ENCODE results near the gene HOXA4. TPM values are rescaled to one million over a fixed set of nuclear protein-coding genes. Genes with fewer than 3 reads are reported as not detected.

HOXA4 gene
- polyA plus RNA-seq, 1 donor (not counting 4 experiments of a cell fraction or from before 2014, with no cell fraction given): 1.5 TPM

GRCh38 chr7:27140126-27140857 is 9.7 kb upstream of the HOXA4 start:
- no peaks in the 10 kb centered on the region for H4K20me1 ChIP-seq (ENCODE audit: control insufficient read depth, extremely low read depth, insufficient read depth, low read length)
- peak overlapping the region; percentile 92 for H3K4me2 ChIP-seq (ENCODE audit: control insufficient read depth, extremely low read depth, insufficient read depth, low read depth, low read length)
- no peaks in the 10 kb centered on the region for H3K9me1 ChIP-seq (ENCODE audit: control insufficient read depth, extremely low read depth, insufficient read depth, low read length)
- H3K36me3 ChIP-seq (ENCODE audit: control insufficient read depth in 2 of 2, extremely low read depth in 1 of 2, insufficient read depth in 2 of 2, low read length in 2 of 2): peaks cover 4 to 7% of the 10 kb centered on the region in 2 experiments
- H3K4me1 ChIP-seq (ENCODE audit: control insufficient read depth, extremely low read depth, insufficient read depth, low read length): peaks cover 38% of the 10 kb centered on the region
- FAIRE-seq (no peak), DNase-seq (ENCODE audit: low read depth, low spot score) (no peak)
- peaks cover 52% of the 10 kb centered on the region for H3K79me2 ChIP-seq (ENCODE audit: control insufficient read depth, insufficient read depth, low read length)
- H3K4me3 ChIP-seq (ENCODE audit: control insufficient read depth in 2 of 3, extremely low read depth in 1 of 3, insufficient read depth in 2 of 3, low read depth in 1 of 3, low read length in 3 of 3): peak overlapping the region in 2 of 3 experiments; percentile 57 to 93
- dilution Hi-C loops (cut with MboI; ENCODE audit: extremely low pct_ligation_motif_present, low sequenced_read_pairs): no loop called here
- H3K27me3 ChIP-seq (ENCODE audit: control insufficient read depth, extremely low read depth, insufficient read depth, low read length): no peaks in the 10 kb centered on the region
- TF ChIP-seq CTCF (optimal IDR thresholded peaks at IDR 0.05 in 1 of 3, IDR thresholded peaks at IDR 0.05 in 1 of 3, conservative IDR thresholded peaks at IDR 0.05 in 1 of 3; ENCODE audit: extremely low read depth in 1 of 3, insufficient read depth in 2 of 3, low read length in 3 of 3): no peak
- TF ChIP-seq EZH2 (IDR thresholded peaks at IDR 0.05; ENCODE audit: low read length): no peak
- peak overlapping the region; percentile 93 for H3K9ac ChIP-seq (ENCODE audit: control insufficient read depth, extremely low read depth, insufficient read depth, low read length)
- H3K9me3 ChIP-seq (ENCODE audit: control insufficient read depth, low read depth, low read length): no peaks in the 10 kb centered on the region
- H2AFZ ChIP-seq (ENCODE audit: control insufficient read depth, low read length): peak overlapping the region; percentile 49
- peak overlapping the region; percentile 92 for H3K27ac ChIP-seq (ENCODE audit: control insufficient read depth, insufficient read depth, low read length)

- H4K20me1 ChIP-seq (ENCODE audit: control insufficient read depth, extremely low read depth, insufficient read depth, low read length): no peaks in the 10 kb centered on the region
- peak overlapping the region; percentile 49 for H2AFZ ChIP-seq (ENCODE audit: control insufficient read depth, low read length)
- DNase-seq (ENCODE audit: low read depth, low spot score): no peak
- peak overlapping the region; percentile 93 for H3K9ac ChIP-seq (ENCODE audit: control insufficient read depth, extremely low read depth, insufficient read depth, low read length)
- peaks cover 46% of the 10 kb centered on the region for H3K79me2 ChIP-seq (ENCODE audit: control insufficient read depth, insufficient read depth, low read length)
- TF ChIP-seq CTCF (optimal IDR thresholded peaks at IDR 0.05 in 1 of 3, IDR thresholded peaks at IDR 0.05 in 1 of 3, conservative IDR thresholded peaks at IDR 0.05 in 1 of 3; ENCODE audit: extremely low read depth in 1 of 3, insufficient read depth in 2 of 3, low read length in 3 of 3) (no peak), EZH2 (IDR thresholded peaks at IDR 0.05; ENCODE audit: low read length) (no peak)
- H3K27ac ChIP-seq (ENCODE audit: control insufficient read depth, insufficient read depth, low read length): peak overlapping the region; percentile 92
- H3K36me3 ChIP-seq (ENCODE audit: control insufficient read depth in 2 of 2, extremely low read depth in 1 of 2, insufficient read depth in 2 of 2, low read length in 2 of 2): peaks cover 2 to 4% of the 10 kb centered on the region in 2 experiments
- dilution Hi-C loops (cut with MboI; ENCODE audit: extremely low pct_ligation_motif_present, low sequenced_read_pairs): no loop called here
- H3K4me2 ChIP-seq (ENCODE audit: control insufficient read depth, extremely low read depth, insufficient read depth, low read depth, low read length): peak overlapping the region; percentile 92
- H3K27me3 ChIP-seq (ENCODE audit: control insufficient read depth, extremely low read depth, insufficient read depth, low read length): no peaks in the 10 kb centered on the region
- peaks cover 43% of the 10 kb centered on the region for H3K4me1 ChIP-seq (ENCODE audit: control insufficient read depth, extremely low read depth, insufficient read depth, low read length)
- no peaks in the 10 kb centered on the region for H3K9me1 ChIP-seq (ENCODE audit: control insufficient read depth, extremely low read depth, insufficient read depth, low read length)
- no peak for FAIRE-seq
- peak overlapping the region in 2 of 3 experiments; percentile 57 to 93 for H3K4me3 ChIP-seq (ENCODE audit: control insufficient read depth in 2 of 3, extremely low read depth in 1 of 3, insufficient read depth in 2 of 3, low read depth in 1 of 3, low read length in 3 of 3)
- H3K9me3 ChIP-seq (ENCODE audit: control insufficient read depth, low read depth, low read length): no peaks in the 10 kb centered on the region
Observed at GRCh38 chr7:27139334-27140125, 9.0 kb upstream of the HOXA4 start.
